Panc1 (cell line): ENCODE measurements around the gene WFDC12. TPM values are rescaled to one million over a fixed set of nuclear protein-coding genes. Genes with fewer than 3 reads are reported as not detected.
A peak's percentile ranks its signal among the peaks of the same experiment; 100 is the strongest.

Experiments used
- ATAC-seq: fragments of 200-7000 bp; cut with Tn5 transposase; 2 replicates; pipeline ENCODE4 v1.9.1; 2020; ENCODE audit warnings: mild to moderate bottlenecking, moderate library complexity
- BruUV-seq: library from RNA; stranded (reverse); fragments of 400-500 nt; replicated peaks from 2 replicates; lab custom pipeline; 2021; lab: Mats Ljungman, UMichigan
- CTCF ChIA-PET: fragments of 300-600 bp; sonication (Branson Sonifier 250); formaldehyde crosslinking; loops from one replicate; lab custom pipeline; 2022; ENCODE audit warnings: antibody characterized with exemption; lab: Charles Lee
- POLR2A ChIA-PET: fragments of 300-600 bp; sonication (Branson Sonifier 250); formaldehyde crosslinking; loops from one replicate; lab custom pipeline; 2022; ENCODE audit warnings: antibody characterized with exemption; lab: Charles Lee
- DNase-seq: peaks from one replicate; pipeline ENCODE4 v3.0.0-alpha.2; 2010; ENCODE audit warnings: low read depth, low spot score
- H3K27ac ChIP-seq: 2 replicates; pipeline ENCODE4 v1.5.1; 2011; ENCODE audit warnings: mild to moderate bottlenecking, low read length, inconsistent platforms
- H3K27me3 ChIP-seq: fragments of 200-500 bp; sonication (Bioruptor generic); 2 replicates; pipeline ENCODE4 v1.6.0; 2014; ENCODE audit warnings: low read length, inconsistent platforms; ENCODE audit not compliant: control insufficient read depth, insufficient read depth
- H3K36me3 ChIP-seq: fragments of 200-500 bp; sonication (Bioruptor generic); 2 replicates; pipeline ENCODE4 v1.5.1; 2014; ENCODE audit warnings: inconsistent platforms, mild to moderate bottlenecking, low read length, moderate library complexity; ENCODE audit not compliant: control insufficient read depth, insufficient read depth
- H3K4me1 ChIP-seq: 2 replicates; pipeline ENCODE4 v1.5.1; 2011; ENCODE audit warnings: inconsistent platforms, mild to moderate bottlenecking, low read length, moderate library complexity; ENCODE audit not compliant: control insufficient read depth, insufficient read depth
- H3K4me3 ChIP-seq, 2 experiments: 2 replicates each; pipeline ENCODE4 v1.5.1; 2011 to 2012; ENCODE audit warnings: low read depth in 2 of 2, low read length in 2 of 2, mild to moderate bottlenecking in 2 of 2, inconsistent platforms in 1 of 2, moderate library complexity in 1 of 2
- H3K9me3 ChIP-seq: fragments of 200-500 bp; sonication (Bioruptor generic); 2 replicates; pipeline ENCODE4 v1.5.1; 2014; ENCODE audit warnings: low read depth, mild to moderate bottlenecking, inconsistent platforms, low read length, moderate library complexity; ENCODE audit not compliant: control insufficient read depth, insufficient read depth
- POLR2AphosphoS5 ChIP-seq: IDR thresholded peaks from 2 replicates; pipeline ENCODE4 v1.6.1; 2012; ENCODE audit warnings: mild to moderate bottlenecking, low read depth, low read length, moderate library complexity
- SIN3A ChIP-seq: IDR thresholded peaks from 2 replicates; pipeline ENCODE4 v1.6.1; 2012; ENCODE audit warnings: low read depth, mild to moderate bottlenecking, low read length, moderate library complexity, borderline replicate concordance; ENCODE audit not compliant: insufficient read depth
- TCF7L2 ChIP-seq: IDR thresholded peaks from 2 replicates; pipeline ENCODE4 v1.6.1; 2011; ENCODE audit warnings: mild to moderate bottlenecking, low read depth, low read length, inconsistent platforms
- in situ Hi-C: cut with HindIII; loops from 2 replicates; pipeline ENCODE4 v1.10.0; 2016; ENCODE audit warnings: low sequenced_read_pairs, low pct_unique_long_range_greater_than_20kb
- intact Hi-C: fragments of 100-400 bp; cut with micrococcal nuclease; formaldehyde crosslinking; loops from one replicate; pipeline ENCODE4 v1.10.0; 2022; ENCODE audit not compliant: unreplicated experiment
- total RNA-seq: library from RNA; stranded (reverse); gene quantifications from one replicate; pipeline ENCODE4 v1.2.1, GENCODE V29; 2021; ENCODE audit not compliant: unreplicated experiment
- TF ChIP-seq, protein P1 (sequence below): fragments of 450-650 bp; IDR thresholded peaks from 2 replicates; pipeline ENCODE4 v1.5.1; 2017; ENCODE audit warnings: mild to moderate bottlenecking
- TF ChIP-seq, protein P2 (sequence below), 2 experiments: IDR thresholded peaks; 2 replicates each; pipeline ENCODE4 v1.6.1; 2011 to 2012; ENCODE audit warnings: low read depth in 2 of 2, control low read depth in 1 of 2, low read length in 1 of 2, mild to moderate bottlenecking in 1 of 2, moderate library complexity in 1 of 2; ENCODE audit not compliant: insufficient read depth in 1 of 2

The WFDC12 gene
- total RNA-seq, 1 experiment from 2014 or later, result not detected

DNA sequence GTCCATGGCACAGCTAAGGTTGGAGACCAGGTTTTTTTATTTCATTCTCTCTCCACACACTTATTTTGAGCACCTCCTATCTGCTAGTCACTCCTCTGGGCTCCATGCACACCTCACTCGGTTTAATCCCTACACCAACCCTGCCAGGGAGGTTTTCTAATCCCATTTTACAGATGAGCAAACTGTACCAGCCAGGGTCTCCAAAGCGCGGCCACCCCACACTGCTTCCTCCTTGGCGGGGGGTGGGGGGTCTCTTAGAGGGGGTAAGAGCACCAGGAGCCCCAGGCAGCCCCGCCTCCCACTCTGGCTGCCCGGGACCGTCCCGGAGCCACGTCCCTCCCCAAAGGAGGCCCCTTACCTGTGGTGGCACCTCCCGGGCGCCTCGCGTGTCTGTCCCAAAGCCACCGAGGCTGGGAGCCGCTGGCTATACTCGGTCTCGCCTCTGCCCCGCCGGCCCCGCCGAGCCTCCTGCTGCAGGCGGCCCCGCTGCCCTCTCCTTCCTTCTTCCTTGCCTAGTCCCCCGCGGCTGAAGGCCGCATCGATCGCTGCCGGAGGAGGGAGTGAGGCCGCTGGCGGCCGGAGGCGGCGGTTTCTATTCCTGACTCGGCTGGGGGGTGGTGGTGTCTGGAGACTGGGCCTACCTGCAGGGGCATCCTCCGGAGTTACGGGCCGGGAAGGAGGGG, 23.6 kb downstream of the WFDC12 start, which contains the start of gene KCNS1:
TSS of gene KCNS1 (minus strand) at position 565 of the 683 bp plus-strand sequence. CDS start 1,891 bp downstream, outside the sequence.
- no TSS peak for BruUV-seq
- intact Hi-C loops, result loop anchor here (10.0 kb wide), 1 partner anchor 194 kb away; no protein-coding TSS in a partner anchor
- ChIA-PET CTCF (interaction anchor here (1.1 kb wide), 1 partner anchor 12 kb away, joined by 6 read pairs; no protein-coding TSS in a partner anchor), POLR2A (no interaction called here)
- ATAC-seq (peak; percentile 73), DNase-seq (no peak)
- no peak for TF ChIP-seq SIN3A
- TF ChIP-seq TCF7L2, result no peak
- TF ChIP-seq, protein P1, sequence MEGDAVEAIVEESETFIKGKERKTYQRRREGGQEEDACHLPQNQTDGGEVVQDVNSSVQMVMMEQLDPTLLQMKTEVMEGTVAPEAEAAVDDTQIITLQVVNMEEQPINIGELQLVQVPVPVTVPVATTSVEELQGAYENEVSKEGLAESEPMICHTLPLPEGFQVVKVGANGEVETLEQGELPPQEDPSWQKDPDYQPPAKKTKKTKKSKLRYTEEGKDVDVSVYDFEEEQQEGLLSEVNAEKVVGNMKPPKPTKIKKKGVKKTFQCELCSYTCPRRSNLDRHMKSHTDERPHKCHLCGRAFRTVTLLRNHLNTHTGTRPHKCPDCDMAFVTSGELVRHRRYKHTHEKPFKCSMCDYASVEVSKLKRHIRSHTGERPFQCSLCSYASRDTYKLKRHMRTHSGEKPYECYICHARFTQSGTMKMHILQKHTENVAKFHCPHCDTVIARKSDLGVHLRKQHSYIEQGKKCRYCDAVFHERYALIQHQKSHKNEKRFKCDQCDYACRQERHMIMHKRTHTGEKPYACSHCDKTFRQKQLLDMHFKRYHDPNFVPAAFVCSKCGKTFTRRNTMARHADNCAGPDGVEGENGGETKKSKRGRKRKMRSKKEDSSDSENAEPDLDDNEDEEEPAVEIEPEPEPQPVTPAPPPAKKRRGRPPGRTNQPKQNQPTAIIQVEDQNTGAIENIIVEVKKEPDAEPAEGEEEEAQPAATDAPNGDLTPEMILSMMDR, result no peak
- Histone ChIP-seq H3K9me3 (no peaks in the 10 kb centered on the region), H3K4me1 (no peaks in the 10 kb centered on the region; the same call in 1 of the 2 replicates), H3K4me3 (peak within 1 kb of the TSS; percentile 21 to 40; a peak in 3 of 4 replicates), H3K27me3 (no peaks in the 10 kb centered on the region; the same call in 1 of the 2 replicates), H3K36me3 (no peaks in the 10 kb centered on the region), H3K27ac (no peak within 1 kb of the TSS)
- in situ Hi-C loops, result no loop called here

DNA sequence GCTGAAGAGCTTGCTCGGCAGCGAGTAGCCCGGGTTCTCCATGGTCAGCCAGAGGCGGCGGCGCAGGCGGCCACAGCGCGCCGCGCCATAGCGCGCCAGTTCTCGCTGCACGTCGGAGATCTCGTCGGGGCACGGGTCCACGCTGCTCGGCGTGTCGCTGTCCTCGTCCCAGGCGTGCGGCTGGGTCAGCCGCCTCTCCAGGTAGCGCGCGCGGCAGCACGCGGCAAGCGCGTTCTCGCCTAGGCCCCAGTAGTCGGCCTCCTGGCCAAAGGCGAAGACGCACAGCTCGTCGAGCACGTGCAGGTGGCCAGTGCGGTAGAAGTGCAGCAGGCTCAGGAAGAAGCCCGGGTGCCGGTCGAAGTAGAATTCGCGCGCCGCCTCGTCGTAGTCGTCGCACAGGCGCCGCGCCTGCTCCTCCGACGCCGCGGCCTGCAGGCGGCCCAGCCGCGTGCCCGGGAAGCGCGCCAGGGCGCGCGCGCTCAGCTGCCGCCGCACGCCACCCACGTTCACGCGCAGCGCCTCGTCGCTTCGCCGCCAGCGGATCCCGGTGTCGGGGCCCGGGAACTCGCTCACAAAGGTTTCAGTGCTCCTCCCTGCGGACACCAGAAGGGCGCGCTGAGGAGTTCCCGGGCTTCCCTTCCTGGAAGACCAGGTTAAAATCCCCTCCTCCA, 26.0 kb downstream of the WFDC12 start:
- H3K27me3 ChIP-seq, result no peaks in the 10 kb centered on the region
- BruUV-seq, result no TSS peak
- no peak for DNase-seq
- no peak for TF ChIP-seq TCF7L2
- TF ChIP-seq, protein P1, result no peak
- in situ Hi-C loops, result no loop called here
- H3K9me3 ChIP-seq, result no peaks in the 10 kb centered on the region
- no peaks in the 10 kb centered on the region for H3K36me3 ChIP-seq
- ATAC-seq, result no peak
- H3K4me3 ChIP-seq, result no peak overlapping the region
- intact Hi-C loops, result loop anchor here (10.0 kb wide), 1 partner anchor 83 kb away; no protein-coding TSS in a partner anchor
- H3K4me1 ChIP-seq, result no peaks in the 10 kb centered on the region
- ChIA-PET POLR2A (no interaction called here), CTCF (no interaction called here)
- H3K27ac ChIP-seq, result no peak overlapping the region

DNA sequence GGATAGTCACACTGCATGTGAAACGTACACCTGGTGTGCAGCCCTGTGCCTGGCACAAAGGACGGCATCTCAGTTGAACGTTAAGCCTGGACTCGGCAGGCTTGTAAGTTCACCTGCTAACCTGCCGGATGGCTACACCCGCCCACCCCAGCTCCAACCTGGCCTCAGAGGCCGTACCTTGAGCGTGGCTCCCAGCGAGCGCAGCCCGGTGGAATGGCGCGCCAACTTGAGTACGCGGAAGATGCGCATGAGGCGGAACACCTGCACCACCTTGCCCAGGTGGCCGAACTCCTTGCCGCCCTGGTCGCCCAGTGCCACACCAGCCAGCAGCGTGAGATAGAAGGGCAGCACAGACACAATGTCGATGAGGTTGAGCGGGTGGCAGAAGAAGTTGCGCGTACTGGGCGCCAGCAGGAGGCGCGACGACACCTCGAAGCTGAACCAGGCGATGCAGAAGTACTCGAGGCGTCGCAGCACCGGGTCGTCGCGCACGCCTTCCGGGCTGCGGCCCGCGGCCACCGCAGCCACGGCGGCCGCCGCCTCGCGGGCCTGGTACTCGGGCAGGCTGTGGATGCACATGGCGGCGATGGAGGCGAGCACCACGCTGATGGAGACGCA, 26.7 kb downstream of the WFDC12 start:
- in situ Hi-C loops, result no loop called here
- H3K36me3 ChIP-seq, result no peaks in the 10 kb centered on the region
- H3K27ac ChIP-seq, result no peak overlapping the region
- no peak overlapping the region for H3K4me3 ChIP-seq
- no peaks in the 10 kb centered on the region for H3K27me3 ChIP-seq
- H3K9me3 ChIP-seq, result no peaks in the 10 kb centered on the region
- ATAC-seq (no peak), DNase-seq (no peak)
- BruUV-seq, result no TSS peak
- TF ChIP-seq POLR2AphosphoS5 (no peak), TCF7L2 (no peak), SIN3A (no peak)
- TF ChIP-seq, protein P1, result no peak
- TF ChIP-seq, protein P2, sequence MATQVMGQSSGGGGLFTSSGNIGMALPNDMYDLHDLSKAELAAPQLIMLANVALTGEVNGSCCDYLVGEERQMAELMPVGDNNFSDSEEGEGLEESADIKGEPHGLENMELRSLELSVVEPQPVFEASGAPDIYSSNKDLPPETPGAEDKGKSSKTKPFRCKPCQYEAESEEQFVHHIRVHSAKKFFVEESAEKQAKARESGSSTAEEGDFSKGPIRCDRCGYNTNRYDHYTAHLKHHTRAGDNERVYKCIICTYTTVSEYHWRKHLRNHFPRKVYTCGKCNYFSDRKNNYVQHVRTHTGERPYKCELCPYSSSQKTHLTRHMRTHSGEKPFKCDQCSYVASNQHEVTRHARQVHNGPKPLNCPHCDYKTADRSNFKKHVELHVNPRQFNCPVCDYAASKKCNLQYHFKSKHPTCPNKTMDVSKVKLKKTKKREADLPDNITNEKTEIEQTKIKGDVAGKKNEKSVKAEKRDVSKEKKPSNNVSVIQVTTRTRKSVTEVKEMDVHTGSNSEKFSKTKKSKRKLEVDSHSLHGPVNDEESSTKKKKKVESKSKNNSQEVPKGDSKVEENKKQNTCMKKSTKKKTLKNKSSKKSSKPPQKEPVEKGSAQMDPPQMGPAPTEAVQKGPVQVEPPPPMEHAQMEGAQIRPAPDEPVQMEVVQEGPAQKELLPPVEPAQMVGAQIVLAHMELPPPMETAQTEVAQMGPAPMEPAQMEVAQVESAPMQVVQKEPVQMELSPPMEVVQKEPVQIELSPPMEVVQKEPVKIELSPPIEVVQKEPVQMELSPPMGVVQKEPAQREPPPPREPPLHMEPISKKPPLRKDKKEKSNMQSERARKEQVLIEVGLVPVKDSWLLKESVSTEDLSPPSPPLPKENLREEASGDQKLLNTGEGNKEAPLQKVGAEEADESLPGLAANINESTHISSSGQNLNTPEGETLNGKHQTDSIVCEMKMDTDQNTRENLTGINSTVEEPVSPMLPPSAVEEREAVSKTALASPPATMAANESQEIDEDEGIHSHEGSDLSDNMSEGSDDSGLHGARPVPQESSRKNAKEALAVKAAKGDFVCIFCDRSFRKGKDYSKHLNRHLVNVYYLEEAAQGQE (IDR thresholded peaks at IDR 0.05; ENCODE audit: insufficient read depth in 1 of 2, low read depth in 2 of 2, low read length in 1 of 2), result no peak
- ChIA-PET POLR2A (no interaction called here), CTCF (interaction anchor here (0.7 to 3.9 kb wide), 2 partner anchors 86 to 606 kb away, joined by 3 to 19 read pairs; no protein-coding TSS in a partner anchor)
- H3K4me1 ChIP-seq, result no peaks in the 10 kb centered on the region
- intact Hi-C loops, result loop anchor here (2.0 to 10.0 kb wide), 2 partner anchors 53 to 83 kb away; no protein-coding TSS in a partner anchor
